Panc1 (cell line): ENCODE results near the gene PRELID2. TPM values are rescaled to one million over a fixed set of nuclear protein-coding genes. Genes with fewer than 3 reads are reported as not detected.

ENCODE experiments used
- ATAC-seq: fragments of 200-7000 bp; cut with Tn5 transposase; 2 replicates; pipeline ENCODE4 v1.9.1; 2020; ENCODE audit warnings: mild to moderate bottlenecking, moderate library complexity
- BruUV-seq: library from RNA; stranded (reverse); fragments of 400-500 nt; replicated peaks from 2 replicates; lab custom pipeline; 2021; lab: Mats Ljungman, UMichigan
- CTCF ChIA-PET: fragments of 300-600 bp; sonication (Branson Sonifier 250); formaldehyde crosslinking; loops from one replicate; lab custom pipeline; 2022; ENCODE audit warnings: antibody characterized with exemption; lab: Charles Lee
- POLR2A ChIA-PET: fragments of 300-600 bp; sonication (Branson Sonifier 250); formaldehyde crosslinking; loops from one replicate; lab custom pipeline; 2022; ENCODE audit warnings: antibody characterized with exemption; lab: Charles Lee
- DNase-seq: peaks from one replicate; pipeline ENCODE4 v3.0.0-alpha.2; 2010; ENCODE audit warnings: low read depth, low spot score
- H3K27ac ChIP-seq: 2 replicates; pipeline ENCODE4 v1.5.1; 2011; ENCODE audit warnings: mild to moderate bottlenecking, low read length, inconsistent platforms
- H3K27me3 ChIP-seq: fragments of 200-500 bp; sonication (Bioruptor generic); 2 replicates; pipeline ENCODE4 v1.6.0; 2014; ENCODE audit warnings: low read length, inconsistent platforms; ENCODE audit not compliant: control insufficient read depth, insufficient read depth
- H3K36me3 ChIP-seq: fragments of 200-500 bp; sonication (Bioruptor generic); 2 replicates; pipeline ENCODE4 v1.5.1; 2014; ENCODE audit warnings: inconsistent platforms, mild to moderate bottlenecking, low read length, moderate library complexity; ENCODE audit not compliant: control insufficient read depth, insufficient read depth
- H3K4me1 ChIP-seq: 2 replicates; pipeline ENCODE4 v1.5.1; 2011; ENCODE audit warnings: inconsistent platforms, mild to moderate bottlenecking, low read length, moderate library complexity; ENCODE audit not compliant: control insufficient read depth, insufficient read depth
- H3K4me3 ChIP-seq, 2 experiments: 2 replicates each; pipeline ENCODE4 v1.5.1; 2011 to 2012; ENCODE audit warnings: low read depth in 2 of 2, low read length in 2 of 2, mild to moderate bottlenecking in 2 of 2, inconsistent platforms in 1 of 2, moderate library complexity in 1 of 2
- H3K9me3 ChIP-seq: fragments of 200-500 bp; sonication (Bioruptor generic); 2 replicates; pipeline ENCODE4 v1.5.1; 2014; ENCODE audit warnings: low read depth, mild to moderate bottlenecking, inconsistent platforms, low read length, moderate library complexity; ENCODE audit not compliant: control insufficient read depth, insufficient read depth
- CTCF ChIP-seq: fragments of 450-650 bp; IDR thresholded peaks from 2 replicates; pipeline ENCODE4 v1.5.1; 2017; ENCODE audit warnings: mild to moderate bottlenecking
- POLR2AphosphoS5 ChIP-seq: IDR thresholded peaks from 2 replicates; pipeline ENCODE4 v1.6.1; 2012; ENCODE audit warnings: mild to moderate bottlenecking, low read depth, low read length, moderate library complexity
- SIN3A ChIP-seq: IDR thresholded peaks from 2 replicates; pipeline ENCODE4 v1.6.1; 2012; ENCODE audit warnings: low read depth, mild to moderate bottlenecking, low read length, moderate library complexity, borderline replicate concordance; ENCODE audit not compliant: insufficient read depth
- TCF7L2 ChIP-seq: IDR thresholded peaks from 2 replicates; pipeline ENCODE4 v1.6.1; 2011; ENCODE audit warnings: mild to moderate bottlenecking, low read depth, low read length, inconsistent platforms
- in situ Hi-C: cut with HindIII; loops from 2 replicates; pipeline ENCODE4 v1.10.0; 2016; ENCODE audit warnings: low sequenced_read_pairs, low pct_unique_long_range_greater_than_20kb
- intact Hi-C: fragments of 100-400 bp; cut with micrococcal nuclease; formaldehyde crosslinking; loops from one replicate; pipeline ENCODE4 v1.10.0; 2022; ENCODE audit not compliant: unreplicated experiment
- total RNA-seq: library from RNA; stranded (reverse); gene quantifications from one replicate; pipeline ENCODE4 v1.2.1, GENCODE V29; 2021; ENCODE audit not compliant: unreplicated experiment
- TF ChIP-seq, protein P1 (sequence below), 2 experiments: IDR thresholded peaks; 2 replicates each; pipeline ENCODE4 v1.6.1; 2011 to 2012; ENCODE audit warnings: low read depth in 2 of 2, control low read depth in 1 of 2, low read length in 1 of 2, mild to moderate bottlenecking in 1 of 2, moderate library complexity in 1 of 2; ENCODE audit not compliant: insufficient read depth in 1 of 2

The PRELID2 gene
- total RNA-seq, 1 experiment from 2014 or later: 15.4 TPM

GRCh38 chr5:145712245-145712644 lies 122.9 kb downstream of the PRELID2 start:
- Histone ChIP-seq H3K27ac (no peak overlapping the region), H3K4me1 (no peaks in the 10 kb centered on the region), H3K9me3 (no peaks in the 10 kb centered on the region), H3K27me3 (no peaks in the 10 kb centered on the region), H3K36me3 (no peaks in the 10 kb centered on the region), H3K4me3 (no peak overlapping the region)
- CTCF ChIA-PET: no interaction called here
- in situ Hi-C loops: no loop called here
- intact Hi-C loops: no loop called here
- no peak for TF ChIP-seq TCF7L2
- ATAC-seq: no peak
- no TSS peak for BruUV-seq
- POLR2A ChIA-PET: no interaction called here
- DNase-seq: no peak

DNA sequence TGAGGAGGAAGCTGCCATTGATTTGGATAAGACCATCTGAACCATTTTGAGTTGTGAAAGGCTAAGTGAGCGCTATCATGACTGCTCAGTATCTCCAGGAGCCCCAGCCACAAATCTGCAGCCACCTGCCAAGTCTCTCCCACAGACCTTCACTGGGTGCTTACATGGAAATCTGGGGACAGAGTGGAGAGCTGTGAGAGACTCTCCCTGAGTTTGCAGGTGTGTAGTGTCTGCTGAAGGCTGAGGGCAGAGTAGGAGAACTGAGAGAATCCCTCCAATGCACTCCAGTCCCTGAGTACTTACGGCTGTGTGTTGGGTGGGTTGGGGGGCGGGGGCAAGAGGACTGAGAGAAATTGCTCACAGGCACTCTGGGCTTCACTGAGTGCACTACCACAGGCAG lies 123.7 kb downstream of the PRELID2 start:
- Histone ChIP-seq H3K4me1 (no peaks in the 10 kb centered on the region), H3K27me3 (no peaks in the 10 kb centered on the region), H3K9me3 (no peaks in the 10 kb centered on the region), H3K4me3 (no peak overlapping the region), H3K36me3 (no peaks in the 10 kb centered on the region), H3K27ac (no peak overlapping the region)
- intact Hi-C loops (no loop called here), in situ Hi-C loops (no loop called here)
- DNase-seq (no peak), ATAC-seq (no peak)
- TF ChIP-seq CTCF (no peak), SIN3A (no peak), TCF7L2 (no peak), POLR2AphosphoS5 (no peak)
- TF ChIP-seq, protein P1, sequence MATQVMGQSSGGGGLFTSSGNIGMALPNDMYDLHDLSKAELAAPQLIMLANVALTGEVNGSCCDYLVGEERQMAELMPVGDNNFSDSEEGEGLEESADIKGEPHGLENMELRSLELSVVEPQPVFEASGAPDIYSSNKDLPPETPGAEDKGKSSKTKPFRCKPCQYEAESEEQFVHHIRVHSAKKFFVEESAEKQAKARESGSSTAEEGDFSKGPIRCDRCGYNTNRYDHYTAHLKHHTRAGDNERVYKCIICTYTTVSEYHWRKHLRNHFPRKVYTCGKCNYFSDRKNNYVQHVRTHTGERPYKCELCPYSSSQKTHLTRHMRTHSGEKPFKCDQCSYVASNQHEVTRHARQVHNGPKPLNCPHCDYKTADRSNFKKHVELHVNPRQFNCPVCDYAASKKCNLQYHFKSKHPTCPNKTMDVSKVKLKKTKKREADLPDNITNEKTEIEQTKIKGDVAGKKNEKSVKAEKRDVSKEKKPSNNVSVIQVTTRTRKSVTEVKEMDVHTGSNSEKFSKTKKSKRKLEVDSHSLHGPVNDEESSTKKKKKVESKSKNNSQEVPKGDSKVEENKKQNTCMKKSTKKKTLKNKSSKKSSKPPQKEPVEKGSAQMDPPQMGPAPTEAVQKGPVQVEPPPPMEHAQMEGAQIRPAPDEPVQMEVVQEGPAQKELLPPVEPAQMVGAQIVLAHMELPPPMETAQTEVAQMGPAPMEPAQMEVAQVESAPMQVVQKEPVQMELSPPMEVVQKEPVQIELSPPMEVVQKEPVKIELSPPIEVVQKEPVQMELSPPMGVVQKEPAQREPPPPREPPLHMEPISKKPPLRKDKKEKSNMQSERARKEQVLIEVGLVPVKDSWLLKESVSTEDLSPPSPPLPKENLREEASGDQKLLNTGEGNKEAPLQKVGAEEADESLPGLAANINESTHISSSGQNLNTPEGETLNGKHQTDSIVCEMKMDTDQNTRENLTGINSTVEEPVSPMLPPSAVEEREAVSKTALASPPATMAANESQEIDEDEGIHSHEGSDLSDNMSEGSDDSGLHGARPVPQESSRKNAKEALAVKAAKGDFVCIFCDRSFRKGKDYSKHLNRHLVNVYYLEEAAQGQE (IDR thresholded peaks at IDR 0.05; ENCODE audit: insufficient read depth in 1 of 2, low read depth in 2 of 2, low read length in 1 of 2): no peak
- ChIA-PET POLR2A (no interaction called here), CTCF (no interaction called here)
- BruUV-seq: no TSS peak

Other genes with a start within 250 kb of the PRELID2 start
- not detected for gene GRXCR2, start 37.7 kb upstream of the PRELID2 start, total RNA-seq
- gene SH3RF2, start 101.2 kb upstream of the PRELID2 start, total RNA-seq: 23.1 TPM